HG03460 (cell line): ENCODE measurements around the gene ZNF106.

Source experiments
- ATAC-seq: cut with Tn5 transposase; IDR thresholded peaks from one replicate; pipeline ENCODE4 v1.9.1; 2021; ENCODE audit not compliant: unreplicated experiment

Gene ZNF106

DNA sequence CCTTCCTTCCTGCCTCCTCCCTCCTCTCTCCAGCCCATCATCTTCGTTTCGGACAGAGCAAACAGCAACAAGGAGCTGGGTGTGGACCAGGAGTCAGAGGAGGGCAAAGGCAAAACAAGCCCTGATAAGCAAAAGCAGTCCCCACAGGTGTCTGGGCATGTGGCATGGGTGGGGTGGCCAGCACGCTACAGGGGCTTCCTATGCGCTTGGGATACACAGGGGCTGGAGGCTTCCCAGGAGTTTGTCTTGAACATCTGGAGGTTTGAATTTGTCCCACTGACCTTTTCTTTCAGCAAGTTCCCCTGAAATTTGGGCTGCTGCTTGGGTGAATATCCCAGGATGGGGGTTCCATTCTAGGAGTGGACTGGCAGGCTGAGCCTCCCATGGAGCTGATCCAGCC is 82.8 kb downstream of the ZNF106 start:
- no peak for ATAC-seq

DNA sequence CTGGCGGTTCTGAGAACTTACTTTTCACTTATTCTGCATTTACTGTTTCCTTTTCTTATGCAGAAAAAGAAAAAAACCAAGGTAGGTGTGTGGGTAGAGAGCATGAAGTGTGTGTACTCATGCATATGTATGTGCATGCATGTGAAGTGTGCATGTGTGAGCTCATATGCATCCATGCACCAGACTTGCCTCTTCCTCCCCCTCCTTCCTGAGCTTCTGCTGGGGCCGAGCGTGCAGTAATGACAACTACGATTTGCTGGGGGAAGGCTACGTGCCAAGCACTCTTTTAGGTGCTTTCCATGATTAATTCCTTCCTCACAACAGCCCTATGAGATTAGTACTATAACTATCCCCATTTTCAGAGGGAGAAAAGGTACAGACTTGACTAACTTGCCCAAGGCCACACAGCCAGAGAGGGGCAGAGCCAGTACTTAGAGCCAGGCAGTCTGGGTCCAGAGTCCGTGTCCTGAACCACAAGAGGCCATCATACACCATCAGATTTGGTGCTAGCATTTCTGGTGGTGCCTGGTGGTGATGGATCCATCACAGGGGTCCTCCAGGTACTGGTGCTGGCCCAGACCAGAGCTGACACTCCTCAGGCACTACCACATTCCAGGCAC is 85.0 kb downstream of the ZNF106 start:
- no peak for ATAC-seq

- no peak for ATAC-seq
These were observed 86.3 kb downstream of the ZNF106 start for GRCh38 chr15:42404461-42405235.

- no peak for ATAC-seq
These were observed 87.6 kb downstream of the ZNF106 start for GRCh38 chr15:42403389-42403788.

DNA sequence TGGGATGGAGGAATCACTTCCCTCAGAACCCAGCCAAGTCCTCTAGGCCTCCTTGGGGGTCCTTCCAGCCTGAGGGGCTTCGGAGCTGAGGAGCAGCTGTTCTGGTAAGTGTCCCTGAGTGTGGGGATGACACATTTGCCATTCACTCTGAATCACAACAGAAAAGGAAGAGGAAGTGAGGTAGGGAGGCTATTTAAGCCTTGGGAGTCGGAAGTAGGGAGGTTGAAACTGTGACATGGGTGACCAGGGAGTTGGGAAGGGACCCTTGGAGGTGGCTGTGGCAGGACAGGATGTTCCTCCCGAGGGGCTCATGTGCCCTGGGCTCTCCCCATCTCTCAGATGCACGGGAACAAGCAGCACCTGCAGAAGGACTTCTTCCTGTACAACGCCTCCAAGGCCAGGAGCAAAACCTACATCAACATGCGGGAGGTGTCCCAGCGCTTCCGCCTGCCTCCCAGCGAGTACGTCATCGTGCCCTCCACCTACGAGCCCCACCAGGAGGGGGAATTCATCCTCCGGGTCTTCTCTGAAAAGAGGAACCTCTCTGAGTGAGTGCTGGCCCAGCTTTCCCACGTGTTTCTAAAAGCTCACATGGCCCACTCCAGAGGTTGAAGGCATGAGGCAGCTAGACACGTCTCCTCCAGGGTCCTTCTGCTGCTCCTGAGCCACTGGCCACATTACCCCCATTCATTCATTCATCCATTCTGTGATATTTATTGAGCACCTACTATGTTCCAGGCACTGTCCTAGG is 88.3 kb downstream of the ZNF106 start:
- no peak for ATAC-seq

- ATAC-seq, result no peak
These were observed 89.1 kb downstream of the ZNF106 start for GRCh38 chr15:42401544-42402454.

DNA sequence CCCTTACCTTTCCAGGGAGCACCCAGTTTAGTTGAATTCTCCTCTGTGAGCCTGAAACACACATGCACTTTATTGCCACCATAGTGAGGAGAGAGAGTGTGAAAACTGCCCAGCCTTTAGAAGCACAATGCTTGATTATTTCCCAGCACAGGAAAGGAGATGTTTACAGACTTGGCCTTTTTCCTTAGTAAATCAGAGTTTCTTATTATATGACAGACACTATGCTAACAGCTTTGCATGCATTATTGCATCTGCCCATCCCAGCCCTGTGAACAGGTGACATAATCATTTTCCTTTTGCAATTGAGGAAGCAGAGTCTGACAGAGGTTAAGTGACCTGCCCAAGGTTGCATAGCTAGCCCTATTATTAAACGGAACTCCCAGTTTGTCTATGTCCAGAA is 95.1 kb downstream of the ZNF106 start:
- ATAC-seq, result no peak

DNA sequence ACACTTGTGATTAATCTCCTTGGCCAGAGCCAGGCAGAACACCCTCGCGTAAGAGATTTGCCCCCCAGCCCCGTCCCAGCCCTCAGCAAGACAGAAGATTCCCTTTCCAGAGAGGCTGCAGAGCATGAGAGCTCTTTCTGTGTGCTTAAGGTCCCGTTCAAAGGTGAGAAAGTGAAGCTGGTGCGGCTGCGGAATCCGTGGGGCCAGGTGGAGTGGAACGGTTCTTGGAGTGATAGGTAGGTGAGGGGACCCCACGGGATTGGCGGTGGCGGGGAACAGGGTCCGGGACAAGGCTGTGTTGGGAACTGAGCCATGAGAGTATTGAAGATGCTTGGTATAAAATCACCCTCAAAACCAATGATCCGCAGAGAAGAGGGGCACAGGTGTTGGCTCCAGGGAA is 96.8 kb downstream of the ZNF106 start:
- no peak for ATAC-seq

DNA sequence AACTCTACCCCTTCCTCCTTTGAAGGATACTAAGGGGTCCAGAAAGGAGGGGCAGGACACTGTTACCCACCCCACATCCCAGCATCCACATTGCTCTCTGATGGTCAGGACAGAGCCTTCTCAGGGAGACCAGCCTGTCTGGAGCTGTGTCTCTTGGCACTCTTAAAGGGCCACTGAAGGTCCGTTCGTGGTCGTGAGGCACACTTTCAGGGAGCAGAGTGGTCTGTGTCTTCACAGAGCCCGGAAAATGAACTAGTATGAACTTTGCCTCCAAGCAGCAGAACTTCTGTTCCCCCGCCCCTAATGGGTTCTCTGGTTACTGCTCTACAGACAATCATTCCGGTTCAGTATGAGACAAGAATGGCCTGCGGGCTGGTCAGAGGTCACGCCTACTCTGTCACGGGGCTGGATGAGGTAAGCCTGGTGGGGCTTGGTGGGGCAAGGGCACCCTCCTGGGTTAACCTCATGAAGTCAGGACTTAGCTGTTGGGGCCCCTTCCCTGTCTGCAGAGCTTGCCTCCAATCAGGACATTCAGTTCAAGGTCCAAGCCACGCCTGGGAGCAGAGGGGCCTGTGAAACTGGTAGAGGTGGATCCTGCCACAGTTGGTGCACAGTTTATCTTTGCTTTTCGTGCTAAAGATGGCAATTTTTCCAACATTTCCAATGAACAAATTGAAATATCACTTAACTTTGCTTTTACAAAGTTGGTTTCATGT is 98.5 kb downstream of the ZNF106 start:
- ATAC-seq, result no peak

DNA sequence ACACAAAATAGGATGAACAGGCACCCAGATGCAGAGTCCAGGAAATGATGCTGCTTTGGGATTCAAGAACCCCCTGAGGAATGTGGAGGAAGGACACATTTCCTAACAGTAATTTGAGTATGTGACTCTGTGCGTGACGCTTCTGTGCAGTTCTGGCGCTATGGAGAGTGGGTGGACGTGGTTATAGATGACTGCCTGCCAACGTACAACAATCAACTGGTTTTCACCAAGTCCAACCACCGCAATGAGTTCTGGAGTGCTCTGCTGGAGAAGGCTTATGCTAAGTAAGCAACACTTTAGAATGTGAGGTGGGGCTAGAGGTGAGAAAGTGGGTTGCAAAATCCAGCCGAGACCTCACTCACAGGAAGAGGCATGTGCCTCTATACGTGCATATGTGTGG is 103.3 kb downstream of the ZNF106 start:
- ATAC-seq, result no peak

GRCh38 chr15:42385980-42386700 is 104.8 kb downstream of the ZNF106 start:
- no peak for ATAC-seq

GRCh38 chr15:42385206-42385979 is 105.5 kb downstream of the ZNF106 start:
- no peak for ATAC-seq

DNA sequence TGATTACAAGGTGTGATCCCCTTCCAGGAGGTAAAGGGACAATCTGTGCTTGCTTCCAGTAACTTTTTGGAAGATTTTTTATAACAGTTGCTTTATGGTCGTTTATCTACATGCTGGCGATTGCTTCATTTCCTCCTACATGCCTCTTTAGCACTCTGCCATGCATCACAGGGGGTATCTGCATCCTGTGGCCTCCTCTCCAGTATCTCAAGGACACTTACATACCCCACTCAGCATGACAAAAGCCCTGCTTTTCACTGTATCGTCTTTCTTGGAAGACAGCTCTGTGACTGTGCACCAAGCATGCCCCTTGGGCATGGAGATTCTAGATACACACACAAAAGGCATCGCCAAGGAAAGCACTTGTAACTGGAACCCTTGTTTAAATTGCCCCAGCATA is 106.3 kb downstream of the ZNF106 start:
- ATAC-seq, result no peak

DNA sequence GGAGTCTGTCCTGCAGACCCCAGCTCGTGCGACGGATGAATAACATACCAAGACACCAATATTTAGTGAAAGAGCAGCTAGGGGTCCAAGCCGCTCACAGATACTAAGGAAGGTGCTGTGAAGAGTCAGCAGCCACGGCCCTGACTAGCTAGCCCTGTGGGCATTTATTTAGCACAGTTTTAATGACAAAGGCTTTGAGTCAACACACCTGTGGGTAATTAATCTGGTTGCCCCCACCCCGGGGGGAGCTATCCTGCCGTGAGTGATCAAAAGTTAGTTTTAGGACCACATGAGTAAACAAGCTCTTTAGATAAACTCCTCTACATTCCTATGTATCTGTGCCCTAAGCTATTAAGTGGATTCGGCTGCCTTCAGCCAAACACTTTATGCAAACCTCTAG is 112.9 kb downstream of the ZNF106 start:
- ATAC-seq, result no peak

- no peak for ATAC-seq
These were observed 115.0 kb downstream of the ZNF106 start for GRCh38 chr15:42375941-42376340.

GRCh38 chr15:42375252-42375651 is 115.7 kb downstream of the ZNF106 start:
- ATAC-seq, result no peak

DNA sequence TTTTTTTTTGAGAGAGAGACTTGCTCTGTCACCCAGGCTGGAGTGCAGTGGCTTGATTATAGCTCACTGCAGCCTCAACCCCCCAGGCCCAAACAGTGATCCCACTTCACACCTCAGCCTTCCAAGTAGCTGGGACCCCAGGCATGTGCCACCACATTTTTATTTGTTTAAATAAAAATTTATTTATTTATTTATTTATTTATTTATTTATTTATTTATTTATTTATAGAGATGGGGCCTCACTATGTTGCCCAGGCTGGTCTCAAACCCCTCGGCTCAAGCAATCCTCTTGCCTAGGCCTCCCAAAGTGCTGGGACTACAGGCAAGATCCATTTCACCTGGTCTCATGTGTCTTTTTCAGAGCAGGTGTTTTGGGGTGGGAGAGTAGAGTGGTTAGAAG is 116.1 kb downstream of the ZNF106 start:
- ATAC-seq, result no peak

DNA sequence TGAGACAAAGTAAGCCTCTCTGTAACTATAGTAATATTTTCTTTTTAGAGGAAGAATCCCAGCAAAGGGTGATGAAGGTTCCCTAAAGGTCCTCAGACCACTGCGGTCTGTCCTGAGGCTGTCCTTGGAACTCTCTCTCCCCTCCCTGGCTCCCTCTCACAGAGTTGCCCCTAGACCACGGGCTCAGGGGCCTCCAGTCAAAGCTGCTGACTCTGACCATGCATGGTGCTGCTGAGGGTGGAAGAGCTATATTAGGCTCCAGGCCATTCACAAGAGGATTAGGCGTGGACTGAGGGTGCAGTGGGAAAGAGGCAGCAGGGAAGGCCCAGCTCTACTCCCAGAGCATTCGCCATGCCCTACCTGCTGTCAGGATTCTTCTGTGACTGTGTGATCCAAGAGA is 117.0 kb downstream of the ZNF106 start:
- ATAC-seq, result no peak

GRCh38 chr15:42373274-42373673 is 117.7 kb downstream of the ZNF106 start:
- no peak for ATAC-seq
